Adrenal gland (tissue), 5 donors: ENCODE data around the gene PCDHGA8.
A peak's percentile ranks its signal among the peaks of the same experiment; 100 is the strongest.

ENCODE experiments used
- POLR2A ChIP-seq, 2 donors: fragments of 450-650 bp; IDR thresholded peaks; one replicate each; pipeline ENCODE4 v1.6.1; 2017; ENCODE audit warnings: antibody characterized with exemption in 2 of 2, mild to moderate bottlenecking in 2 of 2, moderate library complexity in 1 of 2
- TF ChIP-seq, protein P1 (sequence below), 6 experiments: fragments of 450-650 bp in 4 of 6; fragments of 200-600 bp in 2 of 6; sonication (generic) in 1 of 6; IDR thresholded peaks; 1 replicate in 5 of 6; 2 replicates in 1 of 6; pipeline versions ENCODE4 v1.5.1 to v1.8.0; 2016 to 2021; ENCODE audit warnings: antibody characterized with exemption in 6 of 6, mild to moderate bottlenecking in 2 of 6, moderate library complexity in 1 of 6
- donor health status: DM: no; HTN: no; CAD: no.

DNA sequence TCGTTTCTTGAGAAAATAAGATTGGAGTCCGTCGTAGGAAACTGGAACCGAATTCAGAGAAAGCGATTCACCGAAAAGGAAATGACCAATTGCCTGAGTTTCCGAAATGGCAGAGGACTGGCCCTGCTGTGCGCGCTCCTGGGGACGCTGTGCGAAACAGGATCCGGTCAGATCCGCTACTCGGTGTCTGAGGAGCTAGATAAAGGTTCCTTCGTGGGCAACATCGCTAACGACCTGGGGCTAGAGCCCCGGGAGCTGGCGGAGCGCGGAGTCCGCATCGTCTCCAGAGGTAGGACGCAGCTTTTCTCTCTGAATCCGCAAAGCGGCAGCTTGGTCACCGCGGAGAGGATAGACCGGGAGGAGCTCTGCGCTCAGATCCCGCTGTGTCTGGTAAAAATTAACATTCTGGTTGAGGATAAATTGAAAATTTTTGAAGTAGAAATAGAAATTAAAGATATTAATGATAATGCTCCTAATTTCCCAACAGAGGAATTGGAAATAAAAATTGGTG is 48.4 kb upstream of the PCDHGA8 start:
- TF ChIP-seq, protein P1, sequence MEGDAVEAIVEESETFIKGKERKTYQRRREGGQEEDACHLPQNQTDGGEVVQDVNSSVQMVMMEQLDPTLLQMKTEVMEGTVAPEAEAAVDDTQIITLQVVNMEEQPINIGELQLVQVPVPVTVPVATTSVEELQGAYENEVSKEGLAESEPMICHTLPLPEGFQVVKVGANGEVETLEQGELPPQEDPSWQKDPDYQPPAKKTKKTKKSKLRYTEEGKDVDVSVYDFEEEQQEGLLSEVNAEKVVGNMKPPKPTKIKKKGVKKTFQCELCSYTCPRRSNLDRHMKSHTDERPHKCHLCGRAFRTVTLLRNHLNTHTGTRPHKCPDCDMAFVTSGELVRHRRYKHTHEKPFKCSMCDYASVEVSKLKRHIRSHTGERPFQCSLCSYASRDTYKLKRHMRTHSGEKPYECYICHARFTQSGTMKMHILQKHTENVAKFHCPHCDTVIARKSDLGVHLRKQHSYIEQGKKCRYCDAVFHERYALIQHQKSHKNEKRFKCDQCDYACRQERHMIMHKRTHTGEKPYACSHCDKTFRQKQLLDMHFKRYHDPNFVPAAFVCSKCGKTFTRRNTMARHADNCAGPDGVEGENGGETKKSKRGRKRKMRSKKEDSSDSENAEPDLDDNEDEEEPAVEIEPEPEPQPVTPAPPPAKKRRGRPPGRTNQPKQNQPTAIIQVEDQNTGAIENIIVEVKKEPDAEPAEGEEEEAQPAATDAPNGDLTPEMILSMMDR (IDR thresholded peaks at IDR 0.05): peak in 1 of 6 experiments; percentile 2
- no peak for TF ChIP-seq POLR2A (IDR thresholded peaks at IDR 0.05)
